HG03108 (cell line): ENCODE results near the gene LTF.
A peak's percentile ranks its signal among the peaks of the same experiment; 100 is the strongest.
"Not testable (repeated sequence)": the region's sequence is repeated elsewhere in the genome, so short reads cannot be mapped to it uniquely, and the experiment has no call there.

Experiments
- ATAC-seq: cut with Tn5 transposase; IDR thresholded peaks from one replicate; pipeline ENCODE4 v1.9.1; 2021; ENCODE audit warnings: moderate library complexity; ENCODE audit not compliant: unreplicated experiment

Gene LTF

GRCh38 chr3:46447228-46447985 is 17.3 kb downstream of the LTF start:
- ATAC-seq: no peak

GRCh38 chr3:46442576-46443530 is 21.9 kb downstream of the LTF start:
- ATAC-seq: no peak

- ATAC-seq: peak; percentile 59
Measured at GRCh38 chr3:46440531-46441294, 24.0 kb downstream of the LTF start.

GRCh38 chr3:46438831-46439230 is 25.9 kb downstream of the LTF start:
- ATAC-seq: no peak

GRCh38 chr3:46435081-46435726 is 29.5 kb downstream of the LTF start:
- ATAC-seq: no peak

- ATAC-seq: no peak
Measured at GRCh38 chr3:46433841-46434240, 30.9 kb downstream of the LTF start.

GRCh38 chr3:46433118-46433517 is 31.6 kb downstream of the LTF start:
- ATAC-seq: not testable (repeated sequence)

GRCh38 chr3:46431905-46432304 is 32.8 kb downstream of the LTF start:
- not testable (repeated sequence) for ATAC-seq

- ATAC-seq: not testable (repeated sequence)
Measured at GRCh38 chr3:46430879-46431278, 33.8 kb downstream of the LTF start.

GRCh38 chr3:46429671-46430070 is 35.0 kb downstream of the LTF start:
- no peak for ATAC-seq

GRCh38 chr3:46429250-46429649 is 35.5 kb downstream of the LTF start:
- ATAC-seq: no peak

- no peak for ATAC-seq
Measured at GRCh38 chr3:46427916-46428833, 36.5 kb downstream of the LTF start.

GRCh38 chr3:46427404-46427803 is 37.3 kb downstream of the LTF start:
- not testable (repeated sequence) for ATAC-seq

- not testable (repeated sequence) for ATAC-seq
Measured at GRCh38 chr3:46426476-46426875, 38.2 kb downstream of the LTF start.

GRCh38 chr3:46423588-46423987 is 41.1 kb downstream of the LTF start:
- no peak for ATAC-seq

- ATAC-seq: no peak
Measured at GRCh38 chr3:46422617-46423016, 42.1 kb downstream of the LTF start.

GRCh38 chr3:46420931-46421330 is 43.8 kb downstream of the LTF start:
- no peak for ATAC-seq

GRCh38 chr3:46419816-46420215 is 44.9 kb downstream of the LTF start:
- no peak for ATAC-seq

- ATAC-seq: no peak
Measured at GRCh38 chr3:46417841-46418611, 46.7 kb downstream of the LTF start.
